GM23338 (cell line): Measurements from ENCODE around the gene NELL2. TPM values are rescaled to one million over a fixed set of nuclear protein-coding genes. Genes with fewer than 3 reads are reported as not detected.
"Not testable (repeated sequence)": the region's sequence is repeated elsewhere in the genome, so short reads cannot be mapped to it uniquely, and the experiment has no call there.

Experiments
- ATAC-seq: fragments of 200-7000 bp; cut with Tn5 transposase; 3 replicates; pipeline ENCODE4 v1.9.1; 2020
- DNase-seq: peaks from one replicate; pipeline ENCODE4 v3.0.0-alpha.2; 2015; ENCODE audit warnings: low spot score
- H2AFZ ChIP-seq: fragments of 200-600 bp; sonication (generic); 2 replicates; pipeline ENCODE4 v1.8.0; 2016; ENCODE audit warnings: antibody characterized with exemption, mild to moderate bottlenecking, moderate library complexity
- H3F3A ChIP-seq: fragments of 200-600 bp; sonication (generic); replicated peaks from 2 replicates; pipeline ENCODE4 v1.8.0; 2017; ENCODE audit warnings: antibody characterized with exemption, mixed run types, low read depth
- H3K27ac ChIP-seq: fragments of 200-600 bp; sonication (generic); 2 replicates; pipeline ENCODE4 v1.6.1; 2016; ENCODE audit warnings: low read depth
- H3K27me3 ChIP-seq: fragments of 200-600 bp; sonication (generic); 2 replicates; pipeline ENCODE4 v1.8.0; 2016; ENCODE audit warnings: mild to moderate bottlenecking, mixed run types, moderate library complexity; ENCODE audit not compliant: insufficient read depth
- H3K36me3 ChIP-seq: fragments of 200-600 bp; sonication (generic); 2 replicates; pipeline ENCODE4 v1.8.0; 2016; ENCODE audit warnings: mild to moderate bottlenecking; ENCODE audit not compliant: insufficient read depth
- H3K4me1 ChIP-seq: fragments of 200-600 bp; sonication (generic); 2 replicates; pipeline ENCODE4 v1.8.0; 2016; ENCODE audit warnings: mild to moderate bottlenecking, moderate library complexity; ENCODE audit not compliant: insufficient read depth
- H3K4me2 ChIP-seq: fragments of 200-600 bp; sonication (generic); 2 replicates; pipeline ENCODE4 v1.7.1; 2017; ENCODE audit warnings: mixed run types
- H3K4me3 ChIP-seq: fragments of 200-600 bp; sonication (generic); 2 replicates; pipeline ENCODE4 v1.6.1; 2016; ENCODE audit warnings: mixed run types
- H3K79me2 ChIP-seq: fragments of 200-600 bp; sonication (generic); replicated peaks from 2 replicates; pipeline ENCODE4 v1.8.0; 2017; ENCODE audit warnings: mild to moderate bottlenecking; ENCODE audit not compliant: insufficient read depth
- H3K9me2 ChIP-seq: fragments of 200-600 bp; sonication (generic); 2 replicates; pipeline ENCODE4 v1.8.0; 2017; ENCODE audit not compliant: insufficient read depth
- H4K20me1 ChIP-seq: fragments of 200-600 bp; sonication (generic); replicated peaks from 2 replicates; pipeline ENCODE4 v1.8.0; 2017; ENCODE audit warnings: mild to moderate bottlenecking; ENCODE audit not compliant: insufficient read depth
- H3K27ac Mint-ChIP-seq: 2 replicates; pipeline ENCODE4 v1.8.0; 2020; ENCODE audit warnings: inconsistent platforms, mild to moderate bottlenecking, moderate library complexity, mixed read lengths
- H3K27me3 Mint-ChIP-seq: 3 replicates; pipeline ENCODE4 v1.8.0; 2022; ENCODE audit warnings: low read depth, mild to moderate bottlenecking, moderate library complexity, mixed read lengths, inconsistent platforms; ENCODE audit not compliant: insufficient read depth, poor library complexity
- H3K36me3 Mint-ChIP-seq: 3 replicates; pipeline ENCODE4 v1.8.0; 2021; ENCODE audit warnings: low read depth, mild to moderate bottlenecking, inconsistent platforms, moderate library complexity, mixed read lengths
- H3K4me1 Mint-ChIP-seq: 3 replicates; pipeline ENCODE4 v1.8.0; 2020; ENCODE audit warnings: mild to moderate bottlenecking, inconsistent platforms, mixed read lengths
- H3K4me3 Mint-ChIP-seq: 3 replicates; pipeline ENCODE4 v1.8.0; 2021; ENCODE audit warnings: moderate library complexity, mild to moderate bottlenecking, inconsistent platforms, mixed read lengths
- H3K9me3 Mint-ChIP-seq: 3 replicates; pipeline ENCODE4 v1.8.0; 2020; ENCODE audit warnings: moderate library complexity, mild to moderate bottlenecking, inconsistent platforms, mixed read lengths
- CTCF ChIP-seq, 2 experiments: fragments of 200-600 bp in 1 of 2; sonication (generic) in 1 of 2; conservative IDR thresholded peaks; 2 replicates each; pipeline versions ENCODE4 v1.5.1 to v1.6.1; 2016 to 2017; ENCODE audit warnings: antibody characterized with exemption in 2 of 2, low read depth in 2 of 2, mild to moderate bottlenecking in 2 of 2, moderate library complexity in 1 of 2
- ETS1 ChIP-seq: IDR thresholded peaks from 2 replicates; pipeline ENCODE4 v1.6.1; 2016; ENCODE audit warnings: antibody characterized with exemption
- JUNB ChIP-seq: IDR thresholded peaks from one replicate; pipeline ENCODE4 v1.6.1; 2016; ENCODE audit warnings: antibody characterized with exemption; ENCODE audit not compliant: unreplicated experiment
- REST ChIP-seq: IDR thresholded peaks from one replicate; pipeline ENCODE4 v1.6.1; 2018; ENCODE audit warnings: antibody characterized with exemption; ENCODE audit not compliant: unreplicated experiment
- STAT1 ChIP-seq: IDR thresholded peaks from one replicate; pipeline ENCODE4 v1.6.1; 2016; ENCODE audit warnings: antibody characterized with exemption; ENCODE audit not compliant: unreplicated experiment
- polyA plus RNA-seq: library from polyadenylated mRNA; unstranded; fragments of >200 nt; fragmentation: Nextera tagmentation; extraction: Ambion mirVana; gene quantifications from 2 replicates; pipeline ENCODE4 v1.2.1, GENCODE V29; 2016
- total RNA-seq: library from RNA; depleted of rRNA; stranded (reverse); fragments of >200 nt; shearing (Covaris generic); gene quantifications from 2 replicates; pipeline ENCODE4 v1.2.3, GENCODE V29; 2014

NELL2 gene
- total and polyA plus RNA-seq, 2 experiments from 2014 or later = 25.1 to 99.5 TPM

GRCh38 chr12:44748950-44749468, 127.1 kb downstream of the NELL2 start:
- H3K27me3 Mint-ChIP-seq = peaks cover 3% of the 10 kb centered on the region
- Histone ChIP-seq H3F3A (no peaks in the 10 kb centered on the region), H3K79me2 (peaks cover 12% of the 10 kb centered on the region; the same call in 1 of the 2 replicates), H3K36me3 (peaks cover 4% of the 10 kb centered on the region; the same call in 1 of the 2 replicates), H3K4me2 (no peak overlapping the region), H4K20me1 (no peaks in the 10 kb centered on the region), H3K9me2 (no peaks in the 10 kb centered on the region), H3K27ac (no peak overlapping the region), H2AFZ (no peak overlapping the region), H3K27me3 (no peaks in the 10 kb centered on the region), H3K4me1 (no peaks in the 10 kb centered on the region), H3K4me3 (no peak overlapping the region)
- H3K27ac Mint-ChIP-seq = no peak overlapping the region
- no peak for TF ChIP-seq JUNB
- no peak for TF ChIP-seq CTCF (conservative IDR thresholded peaks at IDR 0.05; ENCODE audit: low read depth in 2 of 2)
- TF ChIP-seq ETS1 = no peak
- no peak for TF ChIP-seq REST
- no peak for TF ChIP-seq STAT1
- ATAC-seq = no peak
- peaks cover 16% of the 10 kb centered on the region; the same call in 2 of the 3 replicates for H3K36me3 Mint-ChIP-seq
- H3K9me3 Mint-ChIP-seq = peaks cover 12% of the 10 kb centered on the region; the same call in 2 of the 3 replicates
- no peak for DNase-seq
- no peak overlapping the region for H3K4me3 Mint-ChIP-seq
- H3K4me1 Mint-ChIP-seq = no peaks in the 10 kb centered on the region

DNA sequence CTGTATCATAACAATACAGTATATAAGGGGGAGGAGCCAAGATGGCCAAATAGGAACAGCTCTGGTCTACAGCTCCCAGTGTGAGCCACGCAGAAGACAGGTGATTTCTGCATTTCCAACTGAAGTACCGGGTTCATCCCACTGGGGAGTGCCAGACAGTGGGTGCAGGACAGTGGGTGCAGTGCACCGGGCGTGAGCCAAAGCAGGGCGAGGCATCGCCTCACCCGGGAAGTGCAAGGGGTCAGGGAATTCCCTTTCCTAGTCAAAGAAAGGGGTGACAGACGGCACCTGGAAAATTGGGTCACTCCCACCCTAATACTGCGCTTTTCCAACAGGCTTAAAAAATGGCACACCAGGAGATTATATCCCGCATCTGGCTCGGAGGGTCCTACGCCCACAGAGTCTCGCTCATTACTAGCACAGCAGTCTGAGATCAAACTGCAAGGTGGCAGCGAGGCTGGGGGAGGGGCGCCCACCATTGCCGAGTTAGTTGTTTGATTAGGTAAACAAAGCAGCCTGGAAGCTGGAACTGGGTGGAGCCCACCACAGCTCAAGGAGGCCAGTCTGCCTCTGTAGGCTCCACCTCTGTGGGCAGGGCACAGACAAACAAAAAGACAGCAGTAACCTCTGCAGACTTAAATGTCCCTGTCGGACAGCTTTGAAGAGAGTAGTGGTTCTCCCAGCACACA, 134.7 kb downstream of the NELL2 start:
- Mint-ChIP-seq H3K9me3 (peaks cover 59% of the 10 kb centered on the region), H3K36me3 (peaks cover 66% of the 10 kb centered on the region)
- not testable (repeated sequence) for H3K27ac Mint-ChIP-seq, DNase-seq, H3K4me3 ChIP-seq, H4K20me1 ChIP-seq, H3K4me3 Mint-ChIP-seq, H3K27ac ChIP-seq, H2AFZ ChIP-seq, H3K4me2 ChIP-seq, H3K27me3 Mint-ChIP-seq, ATAC-seq, H3K9me2 ChIP-seq, H3K4me1 ChIP-seq, H3F3A ChIP-seq, H3K36me3 ChIP-seq, H3K4me1 Mint-ChIP-seq, H3K27me3 ChIP-seq
- H3K79me2 ChIP-seq = peaks cover 12% of the 10 kb centered on the region; the same call in 1 of the 2 replicates
